GM12878 (cell line): ENCODE results near the gene RAET1G. TPM values are rescaled to one million over a fixed set of nuclear protein-coding genes. Genes with fewer than 3 reads are reported as not detected.
"Not testable (repeated sequence)": the region's sequence is repeated elsewhere in the genome, so short reads cannot be mapped to it uniquely, and the experiment has no call there.

ENCODE experiments used
- ATAC-seq: fragments of 200-7000 bp; cut with Tn5 transposase; 3 replicates; pipeline ENCODE4 v1.9.1; 2020; ENCODE audit warnings: mild to moderate bottlenecking, moderate library complexity
- BruUV-seq: library from RNA; stranded (reverse); fragments of 400-500 nt; replicated peaks from 2 replicates; lab custom pipeline; 2021; lab: Mats Ljungman, UMichigan
- CTCF ChIA-PET: fragments of 300-600 bp; sonication (Branson Sonifier 250); formaldehyde crosslinking; extraction: SDS; loops from one replicate; lab custom pipeline; 2021; ENCODE audit warnings: inconsistent platforms; lab: Yijun Ruan, JAX
- POLR2A ChIA-PET: fragments of 350-600 bp; formaldehyde crosslinking; extraction: SDS; loops from one replicate; lab custom pipeline; 2021; ENCODE audit warnings: inconsistent platforms; lab: Charles Lee
- RAD21 ChIA-PET: fragments of 300-600 bp; sonication (Branson Sonifier 250); formaldehyde crosslinking; loops from one replicate; lab custom pipeline; 2023; ENCODE audit warnings: antibody characterized with exemption; ENCODE audit not compliant: unreplicated experiment; lab: Charles Lee
- SMC1A ChIA-PET: fragments of 300-600 bp; sonication (Branson Sonifier 250); formaldehyde crosslinking; loops from one replicate; lab custom pipeline; 2023; ENCODE audit not compliant: unreplicated experiment, uncharacterized antibody; lab: Charles Lee
- DNase-seq: peaks from one replicate; pipeline ENCODE4 v3.0.0-alpha.2; 2011; ENCODE audit warnings: low read depth, low spot score
- FAIRE-seq: peaks from 3 replicates; lab custom pipeline; 2011; peaks lifted over from hg19 to GRCh38; lab: Jason Lieb, UNC
- H2AFZ ChIP-seq: 2 replicates; pipeline ENCODE4 v1.6.0; 2011; ENCODE audit warnings: low read depth, low read length, control low read depth; ENCODE audit not compliant: control insufficient read depth
- H3K27ac ChIP-seq: 2 replicates; pipeline ENCODE4 v1.5.1; 2011; ENCODE audit warnings: control low read depth; ENCODE audit not compliant: control insufficient read depth, insufficient read depth
- H3K27me3 ChIP-seq, 2 experiments: replicated peaks in 1 of 2; 2 replicates each; pipeline versions ENCODE4 v1.6.0 to v1.6.1; 2011; ENCODE audit warnings: low read length in 1 of 2; ENCODE audit not compliant: control insufficient read depth in 2 of 2, insufficient read depth in 2 of 2
- H3K36me3 ChIP-seq, 2 experiments: 2 replicates each; pipeline ENCODE4 v1.5.1; 2011; ENCODE audit warnings: low read length in 1 of 2; ENCODE audit not compliant: control insufficient read depth in 2 of 2, insufficient read depth in 2 of 2
- H3K4me1 ChIP-seq: 2 replicates; pipeline ENCODE4 v1.6.1; 2011; ENCODE audit warnings: mild to moderate bottlenecking, low read length, moderate library complexity, mixed read lengths; ENCODE audit not compliant: control insufficient read depth, insufficient read depth
- H3K4me2 ChIP-seq: 2 replicates; pipeline ENCODE4 v1.6.0; 2011; ENCODE audit warnings: control low read depth; ENCODE audit not compliant: control insufficient read depth, insufficient read depth
- H3K4me3 ChIP-seq: fragments of 200-600 bp; sonication (generic); 2 replicates; pipeline ENCODE4 v1.5.1; 2016
- H3K79me2 ChIP-seq: 2 replicates; pipeline ENCODE4 v1.6.0; 2011; ENCODE audit warnings: low read length; ENCODE audit not compliant: control insufficient read depth, insufficient read depth
- H3K9ac ChIP-seq: 2 replicates; pipeline ENCODE4 v1.8.0; 2011; ENCODE audit warnings: low read length, control low read depth, mixed read lengths; ENCODE audit not compliant: control insufficient read depth, insufficient read depth
- H3K9me3 ChIP-seq: replicated peaks from 3 replicates; pipeline ENCODE4 v1.5.1; 2011; ENCODE audit warnings: mild to moderate bottlenecking, low read length; ENCODE audit not compliant: control insufficient read depth, insufficient read depth
- H4K20me1 ChIP-seq: 2 replicates; pipeline ENCODE4 v1.6.0; 2011; ENCODE audit not compliant: control insufficient read depth, insufficient read depth
- ASH2L ChIP-seq: fragments of 300-600, 200-600 bp; sonication (generic); IDR thresholded peaks from 2 replicates; pipeline ENCODE4 v1.6.1; 2017; ENCODE audit warnings: low read depth, mild to moderate bottlenecking, borderline replicate concordance
- FOS ChIP-seq: IDR thresholded peaks from 3 replicates; pipeline ENCODE4 v1.6.1; 2011; ENCODE audit warnings: borderline replicate concordance; ENCODE audit not compliant: insufficient read length; ENCODE audit errors: extremely low read depth
- IRF4 ChIP-seq: IDR thresholded peaks from 2 replicates; pipeline ENCODE4 v1.6.1; 2011; ENCODE audit warnings: low read depth, low read length
- NFYA ChIP-seq: IDR thresholded peaks from 2 replicates; pipeline ENCODE4 v1.6.1; 2011; ENCODE audit warnings: low read depth, mild to moderate bottlenecking, low read length, improper control_type of control experiment, borderline replicate concordance
- SMARCA5 ChIP-seq: fragments of 450-650 bp; IDR thresholded peaks from 2 replicates; pipeline ENCODE4 v1.6.1; 2017; ENCODE audit warnings: mild to moderate bottlenecking
- SREBF2 ChIP-seq: IDR thresholded peaks from 2 replicates; pipeline ENCODE4 v1.6.1; 2012; ENCODE audit warnings: mild to moderate bottlenecking, low read length
- TARDBP ChIP-seq: IDR thresholded peaks from 2 replicates; pipeline ENCODE4 v1.6.1; 2016; ENCODE audit warnings: borderline replicate concordance
- WGBS: methylation state at CpG from one replicate; pipeline ENCODE4 v1.1.6; 2016; ENCODE audit warnings: low lambda C conversion rate; ENCODE audit not compliant: insufficient replicate concordance, insufficient coverage; ENCODE audit errors: missing lambda C conversion rate; 5-methylcytosine and 5-hydroxymethylcytosine counted together
- in situ Hi-C: fragments of 300-500 bp; cut with MboI; formaldehyde crosslinking; loops from 9 replicates; pipeline ENCODE4 v1.14.3; 2018; ENCODE audit warnings: mixed read lengths
- intact Hi-C: fragments of 100-400 bp; cut with micrococcal nuclease; formaldehyde crosslinking; loops from one replicate; pipeline ENCODE4 v1.14.2; 2022; ENCODE audit not compliant: unreplicated experiment
- polyA plus RNA-seq, 11 experiments: library from polyadenylated mRNA; depleted of rRNA in 4 of 11; unstranded in 6 of 11; stranded (reverse) in 5 of 11; fragments of >200 nt; fragmentation: Nextera tagmentation in 4 of 11; fragmentation: Illumina TruSeq in 1 of 11; extraction: Ambion mirVana in 4 of 11; extraction: Trizol in 1 of 11; gene quantifications; 1 replicate in 1 of 11; 2 replicates in 10 of 11; pipeline versions ENCODE4 v1.2.1 to v1.2.3, GENCODE V29; 2011 to 2016; ENCODE audit warnings: inconsistent platforms in 2 of 11, missing spikeins in 2 of 11, low read depth in 1 of 11
- total RNA-seq, 4 experiments: library from RNA; depleted of rRNA in 3 of 4; stranded (reverse); fragments of >200 nt in 3 of 4; fragmentation: Illumina TruSeq in 1 of 4; extraction: Trizol in 1 of 4; gene quantifications; 2 replicates each; pipeline versions ENCODE4 v1.2.1 to v1.2.3, GENCODE V29; 2013 to 2021
- TF ChIP-seq, protein P1 (sequence below): fragments of 450-650 bp; IDR thresholded peaks from 2 replicates; pipeline ENCODE4 v1.6.1; 2018; ENCODE audit warnings: borderline replicate concordance, mild to moderate bottlenecking; ENCODE audit not compliant: partially characterized antibody
- TF ChIP-seq, protein P2 (sequence below): fragments of 450-650 bp; IDR thresholded peaks from 2 replicates; pipeline ENCODE4 v1.6.1; 2017; ENCODE audit warnings: mild to moderate bottlenecking, low read depth, inconsistent platforms; ENCODE audit not compliant: poor library complexity, severe bottlenecking

The RAET1G gene
- total and polyA plus RNA-seq, 10 of the 15 experiments (the other 5 are each of a cell fraction or from before 2014, with no cell fraction given): not detected

DNA sequence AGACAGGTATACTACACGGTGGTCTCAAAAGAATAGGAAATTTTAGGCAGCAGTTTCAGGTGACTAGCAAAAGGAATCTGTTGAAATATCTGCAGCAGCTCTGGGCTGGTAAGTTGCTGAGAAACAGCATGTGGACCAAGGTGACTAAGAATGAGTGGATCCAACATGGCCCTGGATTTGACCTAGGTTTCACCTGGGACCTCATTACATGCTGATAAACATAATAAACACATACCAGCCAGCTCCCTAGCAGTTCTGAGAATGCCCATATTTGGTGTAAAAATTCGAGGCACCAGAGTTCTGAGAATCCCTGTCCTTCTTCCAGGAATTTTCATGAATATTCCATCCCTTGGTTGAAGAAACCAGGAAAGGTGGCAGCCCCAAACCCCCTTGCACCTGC, 30.5 kb upstream of the RAET1G start:
- intact Hi-C loops, H3K79me2 ChIP-seq, H3K4me1 ChIP-seq, CTCF ChIA-PET, H3K36me3 ChIP-seq, BruUV-seq, ATAC-seq, H3K27ac ChIP-seq, FAIRE-seq, H3K4me2 ChIP-seq, POLR2A ChIA-PET, H3K27me3 ChIP-seq, RAD21 ChIA-PET, H3K9me3 ChIP-seq, DNase-seq, H2AFZ ChIP-seq, H3K9ac ChIP-seq, H4K20me1 ChIP-seq, in situ Hi-C loops, H3K4me3 ChIP-seq: not testable (repeated sequence)
- SMC1A ChIA-PET: interaction anchor here (1.3 kb wide), 1 partner anchor 64 kb away, joined by 3 read pairs; no protein-coding TSS in a partner anchor
- WGBS: 23% methylated on average over 2 of the region's 2 CpGs

DNA sequence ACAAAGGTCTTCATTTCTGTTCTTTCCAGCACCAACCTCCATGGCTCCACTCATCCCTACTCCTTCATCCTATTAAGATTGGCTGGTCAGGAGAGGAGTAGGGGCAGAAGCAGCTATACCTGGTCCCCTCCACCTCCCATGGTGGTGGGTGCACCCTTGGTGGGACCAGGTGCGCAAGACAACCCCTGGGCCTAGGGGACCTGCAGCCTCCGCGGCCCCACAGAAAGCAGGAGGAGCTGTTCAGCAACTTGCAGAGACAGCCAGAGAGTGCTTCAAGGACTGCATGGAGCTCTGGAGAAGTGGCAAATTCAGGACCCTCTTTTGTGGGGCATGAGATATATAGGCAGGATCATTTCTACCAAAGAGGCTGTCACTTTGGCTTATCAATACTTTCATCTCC, 28.7 kb upstream of the RAET1G start:
- SMC1A ChIA-PET: no interaction called here
- Histone ChIP-seq H2AFZ (no peak overlapping the region), H3K9ac (no peak overlapping the region), H3K27me3 (peaks cover 2 to 5% of the 10 kb centered on the region in 2 experiments; a peak in 3 of 4 replicates), H3K4me2 (no peak overlapping the region), H3K9me3 (no peaks in the 10 kb centered on the region), H3K79me2 (no peaks in the 10 kb centered on the region), H3K27ac (no peak overlapping the region), H4K20me1 (no peaks in the 10 kb centered on the region), H3K4me1 (no peaks in the 10 kb centered on the region), H3K4me3 (no peak overlapping the region), H3K36me3 (no peaks in the 10 kb centered on the region)
- BruUV-seq: no TSS peak
- ATAC-seq: no peak
- intact Hi-C loops: no loop called here
- no peak for DNase-seq
- POLR2A ChIA-PET: interaction anchor here (0.6 kb wide), 1 partner anchor 41 kb away, joined by 4 read pairs; no protein-coding TSS in a partner anchor
- in situ Hi-C loops: no loop called here
- 65% methylated on average over 3 of the region's 3 CpGs for WGBS
- RAD21 ChIA-PET: no interaction called here
- FAIRE-seq: no peak
- CTCF ChIA-PET: interaction anchor here (1.0 to 2.0 kb wide), 4 partner anchors 15 to 65 kb away, joined by 3 to 6 read pairs (median 4); no protein-coding TSS in a partner anchor
- TF ChIP-seq, protein P1, sequence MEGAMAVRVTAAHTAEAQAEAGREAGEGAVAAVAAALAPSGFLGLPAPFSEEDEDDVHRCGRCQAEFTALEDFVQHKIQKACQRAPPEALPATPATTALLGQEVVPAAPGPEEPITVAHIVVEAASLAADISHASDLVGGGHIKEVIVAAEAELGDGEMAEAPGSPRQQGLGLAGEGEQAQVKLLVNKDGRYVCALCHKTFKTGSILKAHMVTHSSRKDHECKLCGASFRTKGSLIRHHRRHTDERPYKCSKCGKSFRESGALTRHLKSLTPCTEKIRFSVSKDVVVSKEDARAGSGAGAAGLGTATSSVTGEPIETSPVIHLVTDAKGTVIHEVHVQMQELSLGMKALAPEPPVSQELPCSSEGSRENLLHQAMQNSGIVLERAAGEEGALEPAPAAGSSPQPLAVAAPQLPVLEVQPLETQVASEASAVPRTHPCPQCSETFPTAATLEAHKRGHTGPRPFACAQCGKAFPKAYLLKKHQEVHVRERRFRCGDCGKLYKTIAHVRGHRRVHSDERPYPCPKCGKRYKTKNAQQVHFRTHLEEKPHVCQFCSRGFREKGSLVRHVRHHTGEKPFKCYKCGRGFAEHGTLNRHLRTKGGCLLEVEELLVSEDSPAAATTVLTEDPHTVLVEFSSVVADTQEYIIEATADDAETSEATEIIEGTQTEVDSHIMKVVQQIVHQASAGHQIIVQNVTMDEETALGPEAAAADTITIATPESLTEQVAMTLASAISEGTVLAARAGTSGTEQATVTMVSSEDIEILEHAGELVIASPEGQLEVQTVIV: no peak
- TF ChIP-seq SMARCA5 (no peak), ASH2L (no peak), TARDBP (no peak), NFYA (no peak), SREBF2 (no peak), FOS (no peak), IRF4 (no peak)
- TF ChIP-seq, protein P2, sequence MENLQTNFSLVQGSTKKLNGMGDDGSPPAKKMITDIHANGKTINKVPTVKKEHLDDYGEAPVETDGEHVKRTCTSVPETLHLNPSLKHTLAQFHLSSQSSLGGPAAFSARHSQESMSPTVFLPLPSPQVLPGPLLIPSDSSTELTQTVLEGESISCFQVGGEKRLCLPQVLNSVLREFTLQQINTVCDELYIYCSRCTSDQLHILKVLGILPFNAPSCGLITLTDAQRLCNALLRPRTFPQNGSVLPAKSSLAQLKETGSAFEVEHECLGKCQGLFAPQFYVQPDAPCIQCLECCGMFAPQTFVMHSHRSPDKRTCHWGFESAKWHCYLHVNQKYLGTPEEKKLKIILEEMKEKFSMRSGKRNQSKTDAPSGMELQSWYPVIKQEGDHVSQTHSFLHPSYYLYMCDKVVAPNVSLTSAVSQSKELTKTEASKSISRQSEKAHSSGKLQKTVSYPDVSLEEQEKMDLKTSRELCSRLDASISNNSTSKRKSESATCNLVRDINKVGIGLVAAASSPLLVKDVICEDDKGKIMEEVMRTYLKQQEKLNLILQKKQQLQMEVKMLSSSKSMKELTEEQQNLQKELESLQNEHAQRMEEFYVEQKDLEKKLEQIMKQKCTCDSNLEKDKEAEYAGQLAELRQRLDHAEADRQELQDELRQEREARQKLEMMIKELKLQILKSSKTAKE: no peak
